Measurements from ENCODE around the gene DNASE2B. TPM values are rescaled to one million over a fixed set of nuclear protein-coding genes. Genes with fewer than 3 reads are reported as not detected.

DNASE2B gene
- total RNA-seq, 1 experiment from 2014 or later, result not detected

DNA sequence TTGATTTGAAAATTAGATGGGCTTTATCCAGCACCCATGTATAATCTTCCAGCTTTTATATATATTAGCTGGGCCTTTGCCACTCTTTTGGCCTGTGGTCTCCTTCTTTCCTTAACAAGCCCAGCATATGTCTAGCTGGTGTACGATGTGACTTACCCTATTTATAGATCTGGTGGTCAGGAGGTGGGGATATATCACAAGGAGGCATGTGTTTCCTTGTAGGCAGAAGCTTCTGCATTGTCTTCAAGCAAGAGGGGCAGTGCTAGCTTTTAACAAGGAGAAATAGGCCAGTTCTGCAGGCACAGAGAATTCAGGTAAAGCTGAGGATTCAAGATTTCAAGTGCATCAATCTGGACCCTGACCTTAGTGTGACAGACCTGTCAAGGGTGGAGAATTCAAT, 38.0 kb upstream of the DNASE2B start:
- H3K4me3 Mint-ChIP-seq, result no peak overlapping the region
- Histone ChIP-seq H4K5ac (ENCODE audit: insufficient read length, low read depth, low read length) (no peak overlapping the region), H2BK15ac (ENCODE audit: low read depth, low read length) (no peak overlapping the region), H3K4me1 (ENCODE audit: insufficient read depth, low read length) (no peaks in the 10 kb centered on the region), H3K4ac (ENCODE audit: low read depth, low read length) (no peak overlapping the region), H3K27me3 (ENCODE audit: insufficient read depth, low read length) (no peaks in the 10 kb centered on the region), H3K79me1 (ENCODE audit: insufficient read depth, low read depth, low read length, poor library complexity, severe bottlenecking) (no peaks in the 10 kb centered on the region), H3K27ac (ENCODE audit: insufficient read length, low read depth, low read length) (no peak overlapping the region), H3K14ac (ENCODE audit: insufficient read depth, low read length) (no peak overlapping the region), H3K79me2 (ENCODE audit: insufficient read depth, low read length) (no peaks in the 10 kb centered on the region), H4K8ac (replicated peaks; ENCODE audit: insufficient read length, low read depth, low read length) (no peak overlapping the region), H2AFZ (ENCODE audit: low read length) (no peak overlapping the region), H2BK20ac (ENCODE audit: low read depth, low read length, poor library complexity, severe bottlenecking) (no peak overlapping the region), H3K18ac (ENCODE audit: insufficient read length, low read depth, low read length) (no peak overlapping the region), H3K23ac (ENCODE audit: insufficient read length, low read depth, low read length) (no peak overlapping the region), H2BK5ac (ENCODE audit: insufficient read length, low read length) (no peak overlapping the region), H2BK120ac (ENCODE audit: low read depth, low read length, poor library complexity, severe bottlenecking) (no peak overlapping the region), H3T11ph (ENCODE audit: low read length) (no peak overlapping the region), H4K20me1 (ENCODE audit: control insufficient read depth, insufficient read depth, insufficient read length) (no peaks in the 10 kb centered on the region), H4K91ac (ENCODE audit: insufficient read length, low read depth, low read length) (no peak overlapping the region), H3K23me2 (ENCODE audit: insufficient read length, low read depth, low read length, poor library complexity, severe bottlenecking) (no peaks in the 10 kb centered on the region), H2BK12ac (ENCODE audit: insufficient read length, low read depth, low read length) (no peak overlapping the region), H3K56ac (ENCODE audit: insufficient read length, low read depth, low read length) (no peak overlapping the region), H3K9ac (ENCODE audit: extremely low read depth, insufficient read length, low read length) (no peak overlapping the region), H2AK5ac (ENCODE audit: insufficient read length, low read length) (no peak overlapping the region), H3K4me2 (ENCODE audit: insufficient read depth, insufficient read length, low read length) (no peak overlapping the region), H3K9me3 (ENCODE audit: control insufficient read depth, low read depth, low read length) (no peaks in the 10 kb centered on the region)
- no peak for DNase-seq
- TF ChIP-seq, protein P1, sequence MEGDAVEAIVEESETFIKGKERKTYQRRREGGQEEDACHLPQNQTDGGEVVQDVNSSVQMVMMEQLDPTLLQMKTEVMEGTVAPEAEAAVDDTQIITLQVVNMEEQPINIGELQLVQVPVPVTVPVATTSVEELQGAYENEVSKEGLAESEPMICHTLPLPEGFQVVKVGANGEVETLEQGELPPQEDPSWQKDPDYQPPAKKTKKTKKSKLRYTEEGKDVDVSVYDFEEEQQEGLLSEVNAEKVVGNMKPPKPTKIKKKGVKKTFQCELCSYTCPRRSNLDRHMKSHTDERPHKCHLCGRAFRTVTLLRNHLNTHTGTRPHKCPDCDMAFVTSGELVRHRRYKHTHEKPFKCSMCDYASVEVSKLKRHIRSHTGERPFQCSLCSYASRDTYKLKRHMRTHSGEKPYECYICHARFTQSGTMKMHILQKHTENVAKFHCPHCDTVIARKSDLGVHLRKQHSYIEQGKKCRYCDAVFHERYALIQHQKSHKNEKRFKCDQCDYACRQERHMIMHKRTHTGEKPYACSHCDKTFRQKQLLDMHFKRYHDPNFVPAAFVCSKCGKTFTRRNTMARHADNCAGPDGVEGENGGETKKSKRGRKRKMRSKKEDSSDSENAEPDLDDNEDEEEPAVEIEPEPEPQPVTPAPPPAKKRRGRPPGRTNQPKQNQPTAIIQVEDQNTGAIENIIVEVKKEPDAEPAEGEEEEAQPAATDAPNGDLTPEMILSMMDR (conservative IDR thresholded peaks at IDR 0.05), result no peak
- no peak overlapping the region for H3K27ac Mint-ChIP-seq
- no CpG with 5 or more reads among the region's 1 CpG for WGBS (ENCODE audit: extremely low coverage, insufficient read length, low lambda C conversion rate)
- no peaks in the 10 kb centered on the region for H3K9me3 Mint-ChIP-seq
- H3K4me1 Mint-ChIP-seq, result no peaks in the 10 kb centered on the region
- H3K27me3 Mint-ChIP-seq (ENCODE audit: low read depth), result no peaks in the 10 kb centered on the region; the same call in 1 of the 2 replicates
- H3K36me3 Mint-ChIP-seq (ENCODE audit: insufficient read depth in 1 of 3, low read depth in 3 of 3), result no peaks in the 10 kb centered on the region

Measured in H9 (cell line).